Measurements from ENCODE around the gene ATP11A. TPM values are rescaled to one million over a fixed set of nuclear protein-coding genes. Genes with fewer than 3 reads are reported as not detected.
A peak's percentile ranks its signal among the peaks of the same experiment; 100 is the strongest.

The ATP11A gene
- total RNA-seq, 1 donor from 2014 or later: 70.9 TPM

DNA sequence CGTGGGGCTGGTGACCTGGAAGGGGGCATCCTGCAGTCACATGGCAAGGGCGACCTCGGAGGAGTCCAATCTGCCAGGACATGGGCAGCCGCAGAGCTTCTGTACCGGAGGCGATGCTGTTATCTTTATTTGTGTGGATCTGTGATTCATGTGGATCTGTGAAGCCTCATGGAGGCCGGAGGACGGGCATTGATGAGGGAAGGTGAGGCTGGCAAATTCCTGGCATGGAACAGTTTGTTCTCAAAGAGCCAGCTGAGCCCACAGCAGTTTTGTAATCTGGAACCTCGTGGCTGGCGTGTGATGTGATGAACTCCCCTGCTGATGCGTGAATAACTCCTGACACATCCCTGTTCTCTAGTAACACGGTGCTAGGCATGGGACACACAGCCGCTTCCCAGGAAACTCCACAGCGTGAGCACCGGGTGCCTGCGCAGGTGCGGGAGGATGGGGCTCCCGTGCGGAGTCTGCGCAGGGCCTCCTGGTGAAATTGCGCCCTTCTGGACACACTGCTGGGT lies 40.4 kb downstream of the ATP11A start:
- H3K27me3 Mint-ChIP-seq: no peaks in the 10 kb centered on the region
- DNase-seq (ENCODE audit: extremely low spot score, unreplicated experiment): no peak

GRCh38 chr13:112731667-112732616 lies 42.1 kb downstream of the ATP11A start:
- TF ChIP-seq, protein P1, sequence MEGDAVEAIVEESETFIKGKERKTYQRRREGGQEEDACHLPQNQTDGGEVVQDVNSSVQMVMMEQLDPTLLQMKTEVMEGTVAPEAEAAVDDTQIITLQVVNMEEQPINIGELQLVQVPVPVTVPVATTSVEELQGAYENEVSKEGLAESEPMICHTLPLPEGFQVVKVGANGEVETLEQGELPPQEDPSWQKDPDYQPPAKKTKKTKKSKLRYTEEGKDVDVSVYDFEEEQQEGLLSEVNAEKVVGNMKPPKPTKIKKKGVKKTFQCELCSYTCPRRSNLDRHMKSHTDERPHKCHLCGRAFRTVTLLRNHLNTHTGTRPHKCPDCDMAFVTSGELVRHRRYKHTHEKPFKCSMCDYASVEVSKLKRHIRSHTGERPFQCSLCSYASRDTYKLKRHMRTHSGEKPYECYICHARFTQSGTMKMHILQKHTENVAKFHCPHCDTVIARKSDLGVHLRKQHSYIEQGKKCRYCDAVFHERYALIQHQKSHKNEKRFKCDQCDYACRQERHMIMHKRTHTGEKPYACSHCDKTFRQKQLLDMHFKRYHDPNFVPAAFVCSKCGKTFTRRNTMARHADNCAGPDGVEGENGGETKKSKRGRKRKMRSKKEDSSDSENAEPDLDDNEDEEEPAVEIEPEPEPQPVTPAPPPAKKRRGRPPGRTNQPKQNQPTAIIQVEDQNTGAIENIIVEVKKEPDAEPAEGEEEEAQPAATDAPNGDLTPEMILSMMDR (conservative IDR thresholded peaks at IDR 0.05): no peak
- Mint-ChIP-seq H3K36me3 (no peaks in the 10 kb centered on the region), H3K9me3 (no peaks in the 10 kb centered on the region), H3K27me3 (no peaks in the 10 kb centered on the region), H3K4me3 (no peak overlapping the region), H3K4me1 (ENCODE audit: unreplicated experiment) (peaks cover 42% of the 10 kb centered on the region), H3K27ac (peak overlapping the region; percentile 15)
- no peak for DNase-seq (ENCODE audit: extremely low spot score, unreplicated experiment)

More for the DNA sequence above, 40.4 kb downstream of the ATP11A start:
- no peaks in the 10 kb centered on the region for H3K9me3 Mint-ChIP-seq
- H3K27ac Mint-ChIP-seq: no peak overlapping the region
- H3K4me3 Mint-ChIP-seq: no peak overlapping the region
- no peaks in the 10 kb centered on the region for H3K36me3 Mint-ChIP-seq
- peaks cover 59% of the 10 kb centered on the region for H3K4me1 Mint-ChIP-seq (ENCODE audit: unreplicated experiment)
- TF ChIP-seq, protein P1 (conservative IDR thresholded peaks at IDR 0.05): no peak

GRCh38 chr13:112732679-112733078 lies 42.8 kb downstream of the ATP11A start:
- no peak for DNase-seq (ENCODE audit: extremely low spot score, unreplicated experiment)
- Mint-ChIP-seq H3K4me1 (ENCODE audit: unreplicated experiment) (peaks cover 42% of the 10 kb centered on the region), H3K9me3 (no peaks in the 10 kb centered on the region), H3K36me3 (no peaks in the 10 kb centered on the region), H3K27ac (no peak overlapping the region), H3K4me3 (no peak overlapping the region), H3K27me3 (no peaks in the 10 kb centered on the region)
- TF ChIP-seq, protein P1 (conservative IDR thresholded peaks at IDR 0.05): no peak

GRCh38 chr13:112733112-112733511 lies 43.3 kb downstream of the ATP11A start:
- H3K4me1 Mint-ChIP-seq (ENCODE audit: unreplicated experiment): peaks cover 42% of the 10 kb centered on the region
- TF ChIP-seq, protein P1 (conservative IDR thresholded peaks at IDR 0.05): no peak
- no peak for DNase-seq (ENCODE audit: extremely low spot score, unreplicated experiment)
- no peak overlapping the region for H3K4me3 Mint-ChIP-seq
- H3K9me3 Mint-ChIP-seq: no peaks in the 10 kb centered on the region
- H3K27me3 Mint-ChIP-seq: no peaks in the 10 kb centered on the region
- H3K36me3 Mint-ChIP-seq: no peaks in the 10 kb centered on the region
- H3K27ac Mint-ChIP-seq: peak overlapping the region; percentile 17

DNA sequence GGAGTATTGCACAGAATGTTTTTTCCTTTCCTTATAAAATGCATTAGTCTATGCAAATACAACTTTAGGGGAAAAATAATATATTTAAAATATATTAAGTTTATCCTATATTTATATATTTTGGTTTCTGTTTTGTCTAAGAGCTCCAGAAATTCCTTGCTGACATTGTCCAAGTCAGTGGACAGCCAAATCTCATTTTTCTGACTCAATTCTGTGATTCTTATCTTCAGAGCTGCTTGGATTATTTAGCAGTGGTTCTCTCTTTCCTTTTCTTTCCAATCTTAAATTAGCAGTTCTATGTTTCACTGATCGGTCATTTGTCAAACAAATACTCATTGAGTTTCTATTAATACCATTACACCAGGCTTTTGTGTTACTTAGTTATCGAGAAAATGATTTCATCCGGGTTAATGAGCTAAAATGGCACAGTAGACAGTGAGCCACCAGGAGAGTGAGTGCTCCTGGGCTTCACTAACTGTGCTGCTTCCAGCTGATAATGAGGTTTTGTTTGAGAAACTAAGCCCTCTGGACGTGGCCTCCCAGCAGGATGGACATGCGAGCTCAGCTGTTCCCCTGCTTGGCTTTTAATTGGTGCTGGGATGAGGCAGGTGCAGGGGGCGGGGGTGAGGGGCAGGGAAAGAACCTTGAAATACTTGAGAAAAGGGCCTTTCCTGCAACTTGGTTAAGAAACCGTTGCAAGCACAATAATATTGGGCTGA lies 44.0 kb downstream of the ATP11A start:
- Mint-ChIP-seq H3K27me3 (no peaks in the 10 kb centered on the region), H3K36me3 (no peaks in the 10 kb centered on the region), H3K4me1 (ENCODE audit: unreplicated experiment) (peaks cover 39% of the 10 kb centered on the region), H3K4me3 (peak overlapping the region; percentile 20), H3K27ac (peak overlapping the region; percentile 45), H3K9me3 (no peaks in the 10 kb centered on the region)
- TF ChIP-seq, protein P1 (conservative IDR thresholded peaks at IDR 0.05): no peak
- DNase-seq (ENCODE audit: extremely low spot score, unreplicated experiment): no peak
